CD4-positive, alpha-beta T cell treated with Interleukin-15 for 4 hours (primary cell): Measurements from ENCODE around the gene CETN2.
A peak's percentile ranks its signal among the peaks of the same experiment; 100 is the strongest.
"Not testable (repeated sequence)": the region's sequence is repeated elsewhere in the genome, so short reads cannot be mapped to it uniquely, and the experiment has no call there.

Experiments used
- DNase-seq: peaks from one replicate; pipeline ENCODE4 v3.0.0-alpha.2; 2020; ENCODE audit warnings: low spot score

The CETN2 gene

GRCh38 chrX:152830312-152831305 is at the start of gene CETN2, which contains the start of gene NSDHL:
Gene CETN2, minus strand, starts transcription at chrX:152830757. Its CDS starts 47 bp downstream, at chrX:152830710.
Gene NSDHL, plus strand, starts transcription at chrX:152831063. Its CDS starts 15,262 bp downstream, at chrX:152846325.
- DNase-seq, result peak; percentile 95

- no peak for DNase-seq
These were observed 48.6 kb upstream of the CETN2 start for GRCh38 chrX:152878976-152879755.

- no peak for DNase-seq
These were observed 46.6 kb upstream of the CETN2 start for GRCh38 chrX:152876931-152877840.

- DNase-seq, result no peak
These were observed 42.8 kb upstream of the CETN2 start for GRCh38 chrX:152873361-152873760.

GRCh38 chrX:152872522-152872921 is 42.0 kb upstream of the CETN2 start:
- DNase-seq, result no peak

GRCh38 chrX:152871260-152871659 is 40.7 kb upstream of the CETN2 start:
- no peak for DNase-seq

- DNase-seq, result no peak
These were observed 39.4 kb upstream of the CETN2 start for GRCh38 chrX:152869972-152870371.

GRCh38 chrX:152866386-152866785 is 35.8 kb upstream of the CETN2 start:
- DNase-seq, result no peak

- DNase-seq, result no peak
These were observed 34.8 kb upstream of the CETN2 start for GRCh38 chrX:152865232-152865920.

GRCh38 chrX:152861826-152862225 is 31.3 kb upstream of the CETN2 start:
- DNase-seq, result no peak

GRCh38 chrX:152861116-152861515 is 30.6 kb upstream of the CETN2 start:
- no peak for DNase-seq

GRCh38 chrX:152853986-152854385 is 23.4 kb upstream of the CETN2 start:
- no peak for DNase-seq

- DNase-seq, result no peak
These were observed 19.9 kb upstream of the CETN2 start for GRCh38 chrX:152850465-152850864.

GRCh38 chrX:152847281-152847680 is 16.7 kb upstream of the CETN2 start:
- DNase-seq, result no peak

GRCh38 chrX:152845618-152846240 is 15.2 kb upstream of the CETN2 start:
- DNase-seq, result no peak

- DNase-seq, result no peak
These were observed 13.7 kb upstream of the CETN2 start for GRCh38 chrX:152844256-152844655.

GRCh38 chrX:152843852-152844251 is 13.3 kb upstream of the CETN2 start:
- DNase-seq, result no peak

- no peak for DNase-seq
These were observed 12.3 kb upstream of the CETN2 start for GRCh38 chrX:152842772-152843338.

- not testable (repeated sequence) for DNase-seq
These were observed 4.9 kb upstream of the CETN2 start for GRCh38 chrX:152835470-152835869.

- no peak for DNase-seq
These were observed 2.8 kb upstream of the CETN2 start for GRCh38 chrX:152833378-152833777.
